ENCODE data around the gene FGG.

Gene FGG

DNA sequence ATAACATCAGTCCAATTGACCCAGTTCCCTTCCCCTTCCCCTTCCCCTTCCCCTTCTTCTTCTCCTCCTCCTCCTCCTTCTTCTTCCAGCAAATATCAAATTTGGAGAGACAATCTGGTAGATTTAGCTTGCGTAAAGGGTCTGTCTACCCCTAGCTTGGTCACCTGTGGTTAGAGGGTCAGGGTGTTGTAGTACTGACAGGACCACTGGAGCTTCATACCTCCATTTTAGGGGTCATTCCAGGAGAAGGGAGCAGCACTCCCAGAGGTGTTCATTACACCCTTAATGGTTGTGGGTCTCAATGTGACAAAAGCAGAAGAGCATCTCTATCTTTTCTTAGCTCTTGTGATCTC, 53.3 kb downstream of the FGG start:
- TF ChIP-seq, protein P1, sequence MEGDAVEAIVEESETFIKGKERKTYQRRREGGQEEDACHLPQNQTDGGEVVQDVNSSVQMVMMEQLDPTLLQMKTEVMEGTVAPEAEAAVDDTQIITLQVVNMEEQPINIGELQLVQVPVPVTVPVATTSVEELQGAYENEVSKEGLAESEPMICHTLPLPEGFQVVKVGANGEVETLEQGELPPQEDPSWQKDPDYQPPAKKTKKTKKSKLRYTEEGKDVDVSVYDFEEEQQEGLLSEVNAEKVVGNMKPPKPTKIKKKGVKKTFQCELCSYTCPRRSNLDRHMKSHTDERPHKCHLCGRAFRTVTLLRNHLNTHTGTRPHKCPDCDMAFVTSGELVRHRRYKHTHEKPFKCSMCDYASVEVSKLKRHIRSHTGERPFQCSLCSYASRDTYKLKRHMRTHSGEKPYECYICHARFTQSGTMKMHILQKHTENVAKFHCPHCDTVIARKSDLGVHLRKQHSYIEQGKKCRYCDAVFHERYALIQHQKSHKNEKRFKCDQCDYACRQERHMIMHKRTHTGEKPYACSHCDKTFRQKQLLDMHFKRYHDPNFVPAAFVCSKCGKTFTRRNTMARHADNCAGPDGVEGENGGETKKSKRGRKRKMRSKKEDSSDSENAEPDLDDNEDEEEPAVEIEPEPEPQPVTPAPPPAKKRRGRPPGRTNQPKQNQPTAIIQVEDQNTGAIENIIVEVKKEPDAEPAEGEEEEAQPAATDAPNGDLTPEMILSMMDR (IDR thresholded peaks at IDR 0.05; ENCODE audit: low read depth, low read length): no peak
- Histone ChIP-seq H3K4me3 (ENCODE audit: low read depth, low read length) (no peak overlapping the region), H3K4me1 (no peaks in the 10 kb centered on the region), H3K36me3 (no peaks in the 10 kb centered on the region), H3K9me3 (no peaks in the 10 kb centered on the region), H3K27me3 (peaks cover 10% of the 10 kb centered on the region)
- DNase-seq: no peak

All from BE2C (cell line).